ENCODE data around the gene INCA1. TPM values are rescaled to one million over a fixed set of nuclear protein-coding genes. Genes with fewer than 3 reads are reported as not detected.

INCA1 gene
- total and polyA plus RNA-seq, 3 experiments from 2014 or later = 0.18 to 0.58 (median 0.37) TPM

DNA sequence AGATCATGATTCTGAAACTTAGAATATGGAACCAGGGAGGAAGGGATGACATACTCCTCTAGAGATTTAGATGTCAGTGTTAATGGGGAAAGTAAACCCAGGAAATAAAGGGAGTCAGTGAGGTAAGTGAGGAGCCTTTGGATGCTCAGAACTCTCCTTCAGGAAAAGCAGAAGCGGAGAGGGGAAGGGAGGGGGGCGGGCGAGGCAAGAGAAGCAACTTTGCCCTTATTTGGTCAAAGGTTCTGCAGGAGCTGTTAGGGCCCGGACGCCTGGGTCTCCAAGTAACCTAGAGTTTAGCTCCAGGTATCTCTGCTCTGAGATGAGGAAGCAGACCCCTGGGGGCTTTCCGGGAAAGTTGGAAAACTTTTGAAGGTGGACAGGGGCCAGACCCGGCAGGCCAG lies 50.3 kb downstream of the INCA1 start:
- H3K27me3 ChIP-seq (ENCODE audit: insufficient read depth, low read length, poor library complexity, severe bottlenecking) = no peaks in the 10 kb centered on the region
- ChIA-PET CTCF (interaction anchor here (0.5 to 3.3 kb wide), 5 partner anchors 20 to 117 kb away, joined by 3 to 17 read pairs (median 3); partner anchors contain the start of gene SPAG7), POLR2A (interaction anchor here (0.7 to 11.7 kb wide), 6 partner anchors 8 to 127 kb away, joined by 3 to 187 read pairs (median 4); partner anchors contain the start of genes C17orf107, RNF167, SLC25A11 and SPAG7)
- no peak for DNase-seq
- H3K36me3 Mint-ChIP-seq = peaks cover 8 to 53% (median 24%) of the 10 kb centered on the region in 3 donors
- peaks cover 0 to 5% of the 10 kb centered on the region in 2 donors for H3K27me3 Mint-ChIP-seq
- no peaks in the 10 kb centered on the region for H3K9me3 ChIP-seq (ENCODE audit: low read length)
- H3K4me1 ChIP-seq (ENCODE audit: insufficient read depth, low read length) = peaks cover 56% of the 10 kb centered on the region
- no peaks in the 10 kb centered on the region for H3K9me3 Mint-ChIP-seq
- peaks cover 55 to 67% (median 65%) of the 10 kb centered on the region in 3 donors for H3K4me1 Mint-ChIP-seq
- peak overlapping the region; percentile 58 for H3K27ac ChIP-seq (ENCODE audit: low read depth, low read length)
- H3K27ac Mint-ChIP-seq = peak overlapping the region; percentile 73 to 97 (median 92)
- peak overlapping the region; percentile 94 to 100 (median 97) for H3K4me3 Mint-ChIP-seq
- peak overlapping the region; percentile 97 for H3K4me3 ChIP-seq (ENCODE audit: low read length)
- peaks cover 35% of the 10 kb centered on the region for H3K36me3 ChIP-seq (ENCODE audit: insufficient read depth, low read length)

DNA sequence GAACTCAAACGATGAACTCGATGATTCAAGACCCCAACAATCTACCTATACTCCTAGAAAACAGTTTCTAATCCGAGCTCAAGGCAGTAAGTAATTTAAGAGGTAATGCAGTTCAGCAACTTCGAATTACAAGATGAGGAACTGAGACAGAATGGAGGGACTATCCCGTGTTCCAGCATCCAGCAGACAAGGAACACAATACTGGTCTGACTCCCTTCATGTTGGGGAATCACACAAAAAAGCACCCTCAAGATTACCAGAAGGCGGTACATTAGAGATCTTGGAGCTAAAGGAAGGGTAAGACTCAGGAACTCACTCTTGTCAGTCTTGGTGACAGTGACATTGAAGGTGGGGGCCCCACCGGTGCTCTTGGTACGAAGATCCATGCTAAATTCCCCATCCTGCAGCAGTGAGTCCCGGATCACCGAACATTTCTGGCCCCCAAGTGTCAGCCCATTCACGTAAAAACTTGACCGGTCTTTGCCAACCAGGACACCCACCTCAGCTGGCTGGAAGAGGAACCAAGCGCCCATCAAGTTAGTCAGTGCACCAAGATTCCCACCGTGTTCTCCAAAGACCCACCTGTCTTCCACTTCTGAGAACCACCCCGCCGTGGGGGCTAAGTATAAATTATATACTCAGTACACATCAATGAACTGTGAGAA lies 50.9 kb downstream of the INCA1 start:
- Histone ChIP-seq H3K36me3 (ENCODE audit: insufficient read depth, low read length) (peaks cover 35% of the 10 kb centered on the region), H3K4me1 (ENCODE audit: insufficient read depth, low read length) (peaks cover 61% of the 10 kb centered on the region), H3K4me3 (ENCODE audit: low read length) (peak overlapping the region; percentile 97), H3K9me3 (ENCODE audit: low read length) (no peaks in the 10 kb centered on the region), H3K27me3 (ENCODE audit: insufficient read depth, low read length, poor library complexity, severe bottlenecking) (no peaks in the 10 kb centered on the region), H3K27ac (ENCODE audit: low read depth, low read length) (peak overlapping the region; percentile 58)
- no peak for DNase-seq
- Mint-ChIP-seq H3K27ac (peak overlapping the region; percentile 73 to 97 (median 92)), H3K27me3 (peaks cover 0 to 5% of the 10 kb centered on the region in 2 donors), H3K4me1 (peaks cover 61 to 73% (median 71%) of the 10 kb centered on the region in 3 donors), H3K4me3 (peak overlapping the region; percentile 94 to 100 (median 97)), H3K36me3 (peaks cover 13 to 59% (median 29%) of the 10 kb centered on the region in 3 donors), H3K9me3 (no peaks in the 10 kb centered on the region)
- CTCF ChIA-PET = interaction anchor here (0.5 to 3.3 kb wide), 4 partner anchors 21 to 118 kb away, joined by 3 to 17 read pairs (median 5); partner anchors contain the start of gene SPAG7
- POLR2A ChIA-PET = interaction anchor here (1.2 to 11.7 kb wide), 3 partner anchors 20 to 47 kb away, joined by 3 to 187 read pairs (median 4); partner anchors contain the start of genes C17orf107 and SPAG7

DNA sequence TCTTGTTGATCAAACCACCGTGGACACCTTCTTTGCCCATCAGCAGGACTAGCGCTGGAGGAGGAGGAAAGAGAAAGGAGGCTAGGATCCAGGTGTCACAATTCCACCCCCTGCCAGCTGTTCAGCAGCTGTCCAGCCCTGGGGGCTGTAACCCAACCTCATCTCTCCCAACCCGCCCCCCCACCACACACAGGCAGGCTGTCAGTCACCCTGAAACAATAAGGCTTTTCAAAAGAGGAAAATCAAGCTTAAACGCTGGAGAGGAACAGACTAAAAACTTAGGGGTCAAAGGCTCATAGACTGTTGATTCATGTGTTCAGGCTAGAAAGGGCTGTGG lies 51.4 kb downstream of the INCA1 start:
- Histone ChIP-seq H3K27ac (ENCODE audit: low read depth, low read length) (peak overlapping the region; percentile 58), H3K27me3 (ENCODE audit: insufficient read depth, low read length, poor library complexity, severe bottlenecking) (no peaks in the 10 kb centered on the region), H3K4me3 (ENCODE audit: low read length) (peak overlapping the region; percentile 97), H3K9me3 (ENCODE audit: low read length) (no peaks in the 10 kb centered on the region), H3K36me3 (ENCODE audit: insufficient read depth, low read length) (peaks cover 35% of the 10 kb centered on the region), H3K4me1 (ENCODE audit: insufficient read depth, low read length) (peaks cover 67% of the 10 kb centered on the region)
- H3K4me3 Mint-ChIP-seq = peak overlapping the region; percentile 94 to 100 (median 97)
- no peak for DNase-seq
- H3K36me3 Mint-ChIP-seq = peaks cover 13 to 64% (median 29%) of the 10 kb centered on the region in 3 donors
- H3K4me1 Mint-ChIP-seq = peaks cover 64 to 74% (median 73%) of the 10 kb centered on the region in 3 donors
- ChIA-PET CTCF (interaction anchor here (2.6 to 3.3 kb wide), 2 partner anchors 22 to 37 kb away, joined by 7 to 17 read pairs; partner anchors contain the start of gene SPAG7), POLR2A (interaction anchor here (1.4 to 11.7 kb wide), 2 partner anchors 21 to 46 kb away, joined by 4 to 187 read pairs; partner anchors contain the start of genes C17orf107 and SPAG7)
- no peaks in the 10 kb centered on the region for H3K9me3 Mint-ChIP-seq
- H3K27ac Mint-ChIP-seq = peak overlapping the region; percentile 92 to 99 (median 96)
- H3K27me3 Mint-ChIP-seq = peaks cover 0 to 5% of the 10 kb centered on the region in 2 donors

DNA sequence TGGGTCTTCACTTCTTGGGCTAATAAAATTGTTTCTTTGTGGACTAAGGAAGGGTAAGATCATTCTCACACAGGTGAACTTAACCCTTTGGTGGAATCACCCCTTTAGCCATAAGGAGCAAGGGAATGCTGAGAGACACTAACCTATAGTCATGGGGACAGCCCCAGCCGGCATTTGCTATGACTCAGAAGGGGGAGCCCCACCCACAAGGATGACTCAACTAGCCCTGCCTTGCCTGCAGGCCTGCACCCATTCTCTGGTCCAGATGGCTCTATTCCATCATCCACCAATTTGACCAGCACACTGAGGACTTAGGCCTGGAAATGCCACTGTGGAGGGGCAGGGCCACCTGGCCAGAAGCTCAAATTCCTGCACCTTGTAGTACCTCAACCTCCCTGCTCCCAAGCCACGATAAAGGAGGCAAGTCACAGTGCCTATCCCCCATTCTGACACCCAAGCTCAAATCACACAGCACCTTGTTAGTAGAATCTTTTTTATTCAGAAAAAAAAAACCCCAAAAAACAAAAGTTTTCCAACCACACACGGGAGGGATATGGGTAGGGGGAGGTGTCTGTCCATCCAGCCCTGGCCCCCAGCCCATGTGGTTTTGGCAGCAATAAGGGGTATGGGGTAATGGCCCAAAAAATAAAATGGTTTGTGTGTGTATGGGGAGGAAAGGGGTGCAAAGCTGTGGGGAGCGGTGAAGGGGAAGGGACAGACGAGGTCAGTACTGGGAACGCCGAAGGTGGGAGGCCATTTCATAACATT lies 52.0 kb downstream of the INCA1 start:
- Histone ChIP-seq H3K27ac (ENCODE audit: low read depth, low read length) (peak overlapping the region; percentile 65), H3K36me3 (ENCODE audit: insufficient read depth, low read length) (peaks cover 35% of the 10 kb centered on the region), H3K27me3 (ENCODE audit: insufficient read depth, low read length, poor library complexity, severe bottlenecking) (no peaks in the 10 kb centered on the region), H3K4me3 (ENCODE audit: low read length) (peak overlapping the region; percentile 51), H3K9me3 (ENCODE audit: low read length) (no peaks in the 10 kb centered on the region), H3K4me1 (ENCODE audit: insufficient read depth, low read length) (peaks cover 64% of the 10 kb centered on the region)
- CTCF ChIA-PET = interaction anchor here (2.6 to 3.3 kb wide), 2 partner anchors 22 to 36 kb away, joined by 7 to 17 read pairs; partner anchors contain the start of gene SPAG7
- H3K27ac Mint-ChIP-seq = peak overlapping the region; percentile 92 to 99 (median 96)
- H3K4me3 Mint-ChIP-seq = peak overlapping the region; percentile 94 to 100 (median 97)
- peak; percentile 39 to 88 (median 60) for DNase-seq
- no peaks in the 10 kb centered on the region for H3K9me3 Mint-ChIP-seq
- H3K36me3 Mint-ChIP-seq = peaks cover 13 to 70% (median 29%) of the 10 kb centered on the region in 3 donors
- peaks cover 0 to 5% of the 10 kb centered on the region in 2 donors for H3K27me3 Mint-ChIP-seq
- POLR2A ChIA-PET = interaction anchor here (0.7 to 11.7 kb wide), 3 partner anchors 22 to 104 kb away, joined by 3 to 187 read pairs (median 4); partner anchors contain the start of genes C17orf107 and SPAG7
- H3K4me1 Mint-ChIP-seq = peaks cover 58 to 70% (median 69%) of the 10 kb centered on the region in 3 donors

DNA sequence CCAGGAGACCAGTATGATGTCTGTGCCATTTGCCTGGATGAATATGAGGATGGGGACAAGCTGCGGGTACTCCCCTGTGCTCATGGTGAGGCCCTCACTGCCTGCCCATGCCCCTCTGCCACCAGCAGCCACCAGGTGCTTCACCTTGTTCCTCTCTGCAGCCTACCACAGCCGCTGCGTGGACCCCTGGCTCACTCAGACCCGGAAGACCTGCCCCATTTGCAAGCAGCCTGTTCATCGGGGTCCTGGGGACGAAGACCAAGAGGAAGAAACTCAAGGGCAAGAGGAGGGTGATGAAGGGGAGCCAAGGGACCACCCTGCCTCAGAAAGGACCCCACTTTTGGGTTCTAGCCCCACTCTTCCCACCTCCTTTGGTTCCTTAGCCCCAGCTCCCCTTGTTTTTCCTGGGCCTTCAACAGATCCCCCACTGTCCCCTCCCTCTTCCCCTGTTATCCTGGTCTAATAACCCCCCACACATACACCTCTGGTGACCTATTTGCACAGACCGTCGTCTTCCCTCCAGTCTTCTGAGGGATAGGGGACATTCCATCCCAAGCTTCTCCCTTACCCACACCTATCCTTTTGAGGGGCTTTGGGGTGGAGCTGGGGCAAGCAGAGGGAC lies 52.7 kb downstream of the INCA1 start:
- no peaks in the 10 kb centered on the region for H3K27me3 ChIP-seq (ENCODE audit: insufficient read depth, low read length, poor library complexity, severe bottlenecking)
- Mint-ChIP-seq H3K36me3 (peaks cover 13 to 74% (median 29%) of the 10 kb centered on the region in 3 donors), H3K4me3 (peak overlapping the region; percentile 94 to 100 (median 97)), H3K4me1 (peaks cover 55 to 71% (median 66%) of the 10 kb centered on the region in 3 donors), H3K9me3 (no peaks in the 10 kb centered on the region), H3K27me3 (peaks cover 0 to 8% of the 10 kb centered on the region in 2 donors), H3K27ac (peak overlapping the region; percentile 92 to 99 (median 96))
- peaks cover 62% of the 10 kb centered on the region for H3K4me1 ChIP-seq (ENCODE audit: insufficient read depth, low read length)
- DNase-seq = no peak
- H3K9me3 ChIP-seq (ENCODE audit: low read length) = no peaks in the 10 kb centered on the region
- ChIA-PET CTCF (interaction anchor here (2.6 to 3.3 kb wide), 2 partner anchors 23 to 36 kb away, joined by 7 to 17 read pairs; partner anchors contain the start of gene SPAG7), POLR2A (interaction anchor here (0.7 to 11.7 kb wide), 3 partner anchors 22 to 105 kb away, joined by 3 to 187 read pairs (median 4); partner anchors contain the start of genes C17orf107 and SPAG7)
- peak overlapping the region; percentile 65 for H3K27ac ChIP-seq (ENCODE audit: low read depth, low read length)
- peak overlapping the region; percentile 51 for H3K4me3 ChIP-seq (ENCODE audit: low read length)
- peaks cover 35% of the 10 kb centered on the region for H3K36me3 ChIP-seq (ENCODE audit: insufficient read depth, low read length)

DNA sequence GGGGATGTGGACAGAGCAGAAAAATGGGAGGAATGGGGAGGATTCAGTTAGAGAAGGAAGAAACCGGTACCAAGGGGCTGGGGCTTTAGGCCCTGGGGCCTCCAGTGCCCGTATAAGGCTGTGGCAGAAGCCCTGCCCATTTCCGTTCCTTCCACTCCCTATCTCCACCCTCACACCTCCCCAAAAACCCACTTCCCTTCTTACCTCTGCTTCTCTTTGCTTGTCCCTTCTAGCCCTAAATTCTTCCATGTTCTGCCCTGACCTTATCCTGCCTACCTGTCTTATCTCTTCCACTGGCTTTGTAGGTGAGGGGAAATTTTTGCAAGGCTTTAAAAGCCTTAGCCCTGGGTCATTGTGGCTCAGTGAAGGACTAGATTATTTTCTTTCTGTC lies 53.2 kb downstream of the INCA1 start:
- peak; percentile 41 to 70 (median 62) for DNase-seq
- Histone ChIP-seq H3K4me3 (ENCODE audit: low read length) (peak overlapping the region; percentile 51), H3K9me3 (ENCODE audit: low read length) (no peaks in the 10 kb centered on the region), H3K4me1 (ENCODE audit: insufficient read depth, low read length) (peaks cover 64% of the 10 kb centered on the region), H3K36me3 (ENCODE audit: insufficient read depth, low read length) (peaks cover 35% of the 10 kb centered on the region), H3K27me3 (ENCODE audit: insufficient read depth, low read length, poor library complexity, severe bottlenecking) (no peaks in the 10 kb centered on the region), H3K27ac (ENCODE audit: low read depth, low read length) (peak overlapping the region; percentile 65)
- Mint-ChIP-seq H3K27ac (peak overlapping the region; percentile 86 to 99 (median 96)), H3K27me3 (peaks cover 0 to 8% of the 10 kb centered on the region in 2 donors), H3K36me3 (peaks cover 13 to 78% (median 29%) of the 10 kb centered on the region in 3 donors), H3K4me1 (peaks cover 57 to 74% (median 69%) of the 10 kb centered on the region in 3 donors), H3K4me3 (peak overlapping the region; percentile 94 to 100 (median 97)), H3K9me3 (no peaks in the 10 kb centered on the region)
- CTCF ChIA-PET = interaction anchor here (1.1 to 3.3 kb wide), 3 partner anchors 23 to 35 kb away, joined by 3 to 17 read pairs (median 7); partner anchors contain the start of gene SPAG7
- POLR2A ChIA-PET = interaction anchor here (0.6 to 0.8 kb wide), 2 partner anchors 23 to 43 kb away, joined by 3 read pairs; no protein-coding TSS in a partner anchor
